ENCODE data around the gene NOTCH1.

NOTCH1 gene

DNA sequence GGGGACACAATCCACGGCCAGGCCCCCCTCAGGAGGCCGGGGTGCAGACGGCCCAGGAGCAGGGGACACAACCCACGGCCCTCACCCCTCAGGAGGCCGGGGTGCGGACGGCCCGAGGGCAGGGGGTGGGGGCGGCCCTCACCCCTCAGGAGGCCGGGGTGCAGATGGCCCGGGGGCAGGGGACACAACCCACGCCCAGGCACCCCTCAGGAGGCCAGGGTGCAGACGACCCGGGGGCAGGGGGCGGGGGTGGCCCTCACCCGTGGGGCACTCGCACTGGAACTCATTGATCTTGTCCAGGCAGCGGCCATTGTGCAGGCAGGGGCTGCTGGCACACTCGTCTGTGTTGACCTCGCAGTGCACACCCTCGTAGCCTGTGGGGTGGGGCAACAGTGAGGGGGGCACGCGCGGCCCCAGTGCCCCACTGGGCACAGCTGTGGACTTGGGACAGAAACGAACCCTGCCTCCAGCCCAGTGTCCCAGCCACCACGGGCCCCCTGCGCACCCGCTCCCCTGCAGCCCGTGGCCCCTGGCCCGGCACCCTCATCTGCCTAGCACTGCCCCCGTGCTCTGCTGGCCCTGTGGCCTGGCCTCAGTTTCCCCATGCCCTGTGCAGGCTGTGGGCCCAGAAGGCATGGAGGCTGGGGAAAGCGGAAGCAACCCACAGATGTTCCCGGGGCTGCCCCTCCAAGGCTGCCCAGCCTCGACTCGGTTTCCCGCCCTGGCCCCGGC lies 28.7 kb downstream of the NOTCH1 start:
- no peak for DNase-seq (ENCODE audit: low read depth in 2 of 2)

- DNase-seq (ENCODE audit: low read depth in 2 of 2), result no peak
Observed at GRCh38 chr9:136516191-136516654, 29.6 kb downstream of the NOTCH1 start.

GRCh38 chr9:136515276-136515675 lies 30.6 kb downstream of the NOTCH1 start:
- no peak for DNase-seq (ENCODE audit: low read depth in 2 of 2)

DNA sequence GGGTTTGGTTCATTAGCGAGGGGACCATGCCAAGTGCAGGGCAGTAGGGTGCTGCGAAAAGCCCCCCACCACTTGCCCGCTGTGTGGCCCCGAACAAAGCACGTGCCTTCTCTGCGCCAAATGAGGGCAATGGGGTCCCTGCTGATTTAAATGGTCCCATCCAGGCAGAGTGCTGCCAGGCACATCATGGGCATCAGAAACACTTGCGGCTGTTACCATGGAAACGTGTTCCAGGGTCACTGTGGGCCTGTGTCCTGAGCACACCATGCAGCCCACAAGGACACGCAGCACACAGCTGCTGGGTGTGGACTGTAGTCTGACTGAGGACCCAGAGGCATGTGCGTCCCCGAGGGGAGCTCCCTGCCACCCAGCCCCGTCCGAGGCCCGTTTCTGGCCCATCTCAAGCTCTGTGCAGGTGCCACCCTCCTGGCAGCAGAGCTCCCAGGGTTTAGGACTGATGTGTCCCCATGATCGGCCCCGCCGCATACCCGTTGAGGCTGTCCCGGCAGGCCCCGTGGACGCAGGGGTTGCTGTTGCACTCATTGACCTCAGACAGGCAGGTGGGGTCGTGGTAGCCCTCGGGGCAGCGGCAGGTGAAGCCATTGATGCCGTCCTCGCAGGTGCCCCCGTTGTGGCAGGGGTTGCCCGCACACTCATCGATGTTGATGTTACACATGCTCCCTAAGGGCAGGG lies 31.7 kb downstream of the NOTCH1 start:
- no peak for DNase-seq (ENCODE audit: low read depth in 2 of 2)

DNA sequence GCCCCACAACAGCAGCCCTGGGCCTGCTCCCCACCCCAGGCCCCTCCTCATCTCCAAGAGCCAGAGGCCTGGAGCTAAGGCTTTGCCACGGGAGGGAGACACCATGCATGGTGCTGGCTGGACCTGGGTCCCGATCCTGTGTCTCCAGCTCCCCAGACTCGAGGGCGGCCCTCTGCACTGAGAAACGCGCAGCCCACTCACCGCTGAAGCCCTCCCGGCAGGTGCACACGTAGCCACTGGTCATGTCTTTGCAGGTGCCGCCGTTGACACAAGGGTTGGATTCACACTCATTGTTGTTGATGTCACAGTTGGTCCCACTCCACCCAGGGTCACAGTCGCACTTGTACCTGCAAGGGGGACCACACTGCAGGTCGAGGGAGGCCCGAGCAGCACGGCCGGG lies 32.7 kb downstream of the NOTCH1 start:
- no peak for DNase-seq (ENCODE audit: low read depth in 2 of 2)

GRCh38 chr9:136512651-136513071 lies 33.2 kb downstream of the NOTCH1 start:
- DNase-seq (ENCODE audit: low read depth in 2 of 2), result no peak

DNA sequence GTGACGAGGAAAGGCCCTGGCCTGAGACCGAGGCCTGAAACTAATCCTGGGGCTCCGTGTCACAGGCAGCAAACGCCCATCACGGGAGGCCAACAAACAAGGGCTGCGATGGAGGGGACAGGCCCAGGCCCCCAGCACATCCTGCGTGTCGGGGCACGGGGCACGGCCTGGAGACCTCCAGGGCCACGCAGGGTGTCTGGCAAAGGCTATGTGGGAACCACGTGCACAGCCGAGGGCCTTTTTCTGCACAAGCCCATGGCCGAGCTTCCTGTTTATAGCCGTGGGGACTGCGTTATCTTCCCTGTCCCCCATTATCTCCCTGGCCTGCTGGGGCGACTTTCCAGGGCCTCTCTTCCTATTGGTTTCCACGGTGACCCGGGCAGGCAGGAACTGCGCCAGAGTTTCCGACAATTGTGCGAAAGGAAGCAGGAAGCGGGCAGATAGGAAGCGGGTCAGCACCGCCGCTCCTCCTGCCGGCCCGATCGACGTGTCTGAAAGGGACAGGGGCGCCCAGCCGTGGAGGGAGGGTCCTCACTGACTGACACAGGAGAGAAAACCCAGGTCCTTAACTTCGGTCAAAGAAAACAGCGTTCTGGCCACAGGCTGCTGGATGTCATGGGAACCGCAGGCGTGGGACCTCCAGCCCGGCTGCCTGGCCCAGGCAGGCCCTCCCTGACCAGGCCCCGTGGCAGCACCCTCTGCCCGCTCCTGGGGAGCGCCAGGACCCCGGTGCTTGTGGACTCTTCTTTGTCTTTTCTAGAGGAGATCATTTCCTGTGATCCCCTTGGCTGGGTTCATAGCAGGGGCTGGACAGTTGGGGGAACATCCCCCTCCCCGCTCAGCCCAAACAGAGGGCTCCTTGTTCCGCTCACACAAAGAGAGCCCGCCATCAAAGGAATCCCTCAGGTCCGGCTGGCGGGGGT lies 33.9 kb downstream of the NOTCH1 start:
- no peak for DNase-seq (ENCODE audit: low read depth in 2 of 2)

DNA sequence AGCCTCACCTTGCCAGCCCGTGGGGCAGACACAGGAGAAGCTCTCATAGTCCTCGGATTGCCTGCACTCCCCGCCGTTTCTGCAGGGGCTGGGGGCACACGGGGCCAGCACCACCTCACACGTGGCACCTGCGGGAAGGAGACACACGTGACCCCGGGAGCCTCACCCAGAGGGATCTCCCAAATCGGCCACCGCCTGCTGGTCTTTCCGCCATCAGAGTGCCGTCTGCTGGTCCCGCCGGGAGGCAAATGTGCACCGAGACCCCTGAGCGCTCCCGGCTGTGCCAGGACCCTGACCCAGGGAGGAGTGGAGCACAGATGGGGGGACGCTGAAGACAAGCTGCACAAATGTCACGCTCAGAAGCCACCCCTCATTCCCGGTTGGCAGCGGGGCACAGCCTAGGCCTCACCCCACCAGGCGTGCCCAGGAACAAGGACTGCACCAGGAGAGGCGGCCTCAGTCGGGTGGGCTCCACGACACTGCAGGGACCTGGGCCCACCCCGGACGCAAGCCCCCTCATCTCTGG lies 34.6 kb downstream of the NOTCH1 start:
- no peak for DNase-seq (ENCODE audit: low read depth in 2 of 2)

GRCh38 chr9:136510561-136510960 lies 35.3 kb downstream of the NOTCH1 start:
- no peak for DNase-seq (ENCODE audit: low read depth in 2 of 2)

DNA sequence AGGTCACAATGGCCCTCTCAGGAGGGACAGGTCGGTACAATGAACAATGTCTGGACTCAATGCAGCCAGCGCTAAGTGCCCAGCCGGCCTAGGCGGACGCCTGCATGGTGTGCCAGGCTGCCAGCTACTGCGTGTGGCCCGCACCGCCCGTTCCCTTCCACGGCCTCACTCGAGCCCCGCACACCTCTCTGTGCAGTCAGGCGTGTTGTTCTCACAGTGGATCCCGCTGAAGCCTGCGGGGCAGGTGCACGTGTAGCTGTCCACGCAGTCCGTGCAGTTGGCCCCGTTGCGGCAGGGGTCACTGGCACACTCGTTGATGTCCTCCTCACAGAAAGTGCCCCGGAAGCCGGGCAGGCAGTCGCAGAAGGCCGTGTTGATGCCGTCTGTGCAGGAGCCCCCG lies 36.3 kb downstream of the NOTCH1 start:
- no peak for DNase-seq (ENCODE audit: low read depth in 2 of 2)

DNA sequence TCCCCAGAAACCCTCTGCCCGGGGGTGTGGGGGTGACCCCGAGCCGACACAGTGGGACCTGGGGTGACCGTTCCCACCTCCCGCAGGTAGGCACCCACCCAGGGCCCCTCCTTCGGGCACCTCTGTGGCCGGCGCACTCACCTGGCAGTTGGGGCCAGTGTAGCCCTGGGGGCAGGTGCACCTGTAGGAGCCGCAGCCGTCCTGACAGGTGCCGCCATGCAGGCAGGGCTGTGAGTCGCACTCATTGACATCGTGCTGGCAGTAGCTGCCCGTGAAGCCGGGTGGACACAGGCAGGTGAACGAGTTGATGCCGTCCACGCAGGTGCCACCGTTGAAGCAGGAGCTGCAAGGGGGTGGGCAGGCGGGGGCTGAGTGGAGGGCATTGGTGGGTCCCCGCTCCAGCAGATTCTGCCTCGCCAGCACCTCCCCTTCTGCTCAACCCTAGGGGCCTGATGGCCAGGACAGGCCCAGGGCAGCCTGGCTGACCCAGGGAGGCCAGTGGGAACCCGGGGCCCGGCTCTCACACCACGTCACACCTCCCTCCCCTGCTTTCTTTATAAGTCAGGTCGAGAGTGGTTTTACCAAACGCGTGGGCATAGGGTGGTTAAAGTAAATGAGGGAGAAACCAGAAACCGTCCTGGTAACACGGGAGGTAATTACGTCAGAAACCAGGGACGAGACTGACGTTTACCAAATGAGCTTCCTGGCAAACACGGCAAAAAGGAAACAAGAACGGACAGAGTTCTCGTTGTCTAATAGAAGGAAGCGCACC lies 36.9 kb downstream of the NOTCH1 start:
- DNase-seq (ENCODE audit: low read depth in 2 of 2), result no peak

DNA sequence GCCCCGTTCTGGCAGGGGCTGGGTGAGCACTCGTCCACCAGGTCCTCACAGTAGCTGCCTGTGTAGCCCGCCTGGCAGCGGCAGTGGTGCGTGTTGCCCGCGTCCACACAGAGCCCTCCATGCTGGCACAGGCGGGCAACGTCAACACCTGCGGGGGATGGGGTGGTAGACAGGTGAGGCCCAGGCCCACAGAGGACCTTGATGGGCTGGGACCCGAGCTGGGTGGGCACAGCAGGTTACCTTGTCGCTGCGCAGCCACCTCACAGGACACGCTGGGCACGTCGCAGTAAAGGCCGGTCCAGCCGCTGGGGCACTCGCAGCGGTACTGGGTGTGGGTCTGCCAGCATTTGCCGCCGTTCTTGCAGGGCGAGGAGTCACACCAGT lies 37.9 kb downstream of the NOTCH1 start:
- no peak for DNase-seq (ENCODE audit: low read depth in 2 of 2)

- DNase-seq (ENCODE audit: low read depth in 2 of 2), result no peak
Observed at GRCh38 chr9:136507221-136507991, 38.4 kb downstream of the NOTCH1 start.

DNA sequence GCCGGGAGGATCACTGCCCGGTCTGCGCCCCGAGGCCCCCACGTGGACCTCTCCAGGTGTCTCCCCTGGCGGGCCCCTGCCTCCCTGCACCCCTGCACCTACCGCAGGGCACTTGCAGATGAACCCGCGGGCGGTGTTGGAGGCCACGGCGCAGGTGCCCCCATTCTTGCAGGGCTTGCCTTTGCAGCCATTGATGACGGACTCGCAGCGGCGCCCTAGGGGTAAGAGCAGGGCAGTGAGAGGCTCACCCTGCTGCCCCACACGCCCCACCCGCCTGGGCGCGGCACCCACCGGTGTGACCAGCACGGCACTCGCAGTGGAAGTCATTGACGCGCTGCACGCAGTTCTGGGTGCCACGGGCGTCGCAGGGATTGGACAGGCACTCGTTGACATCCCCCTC lies 39.4 kb downstream of the NOTCH1 start:
- no peak for DNase-seq (ENCODE audit: low read depth in 2 of 2)

DNA sequence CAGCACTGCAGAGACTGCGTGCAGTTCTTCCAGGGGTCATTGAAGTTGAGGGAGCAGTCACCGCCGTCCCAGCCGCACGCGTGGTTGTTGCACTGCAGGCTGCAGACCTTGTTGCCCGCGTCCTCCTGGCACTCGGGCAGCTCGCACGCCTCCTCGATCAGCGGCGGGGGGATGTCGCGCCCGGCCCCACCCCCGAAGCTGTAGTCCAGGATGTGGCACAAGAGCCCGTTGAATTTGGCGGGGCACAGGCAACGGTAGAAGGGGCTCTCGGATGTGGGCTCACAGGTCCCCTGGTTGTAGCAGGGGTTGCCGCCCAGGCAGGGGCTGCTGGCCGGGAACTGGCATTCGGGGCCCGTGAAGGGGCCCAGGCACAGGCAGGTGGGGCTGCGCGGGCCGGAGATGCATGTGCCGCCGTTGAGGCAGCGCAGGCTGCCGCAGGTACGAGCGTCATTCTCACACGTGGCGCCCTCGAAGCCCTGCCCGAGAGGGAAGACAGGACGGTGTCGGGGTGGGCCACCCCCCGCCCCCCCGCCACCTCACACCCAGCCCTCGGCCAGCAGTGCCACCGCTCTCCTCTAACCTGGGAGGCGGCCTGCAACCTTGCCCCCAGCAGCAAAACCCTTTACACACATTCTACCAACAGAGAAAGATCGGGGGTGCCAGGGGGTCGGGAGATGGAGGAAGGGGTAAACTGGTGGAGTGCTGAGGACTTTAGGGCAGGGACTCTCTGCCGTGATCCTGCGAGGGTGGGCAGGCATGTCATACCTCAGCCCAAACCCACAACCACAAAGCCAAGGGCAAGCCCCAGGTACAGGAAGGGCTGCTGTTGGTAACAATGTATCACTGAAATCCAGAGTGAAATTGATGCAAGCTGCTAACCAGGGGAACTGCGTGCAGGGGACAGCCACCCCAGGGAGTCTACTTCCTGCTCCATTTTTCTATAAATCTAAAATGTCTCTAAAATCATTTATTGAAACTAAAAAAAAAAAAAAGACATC lies 40.1 kb downstream of the NOTCH1 start:
- no peak for DNase-seq (ENCODE audit: low read depth in 2 of 2)

DNA sequence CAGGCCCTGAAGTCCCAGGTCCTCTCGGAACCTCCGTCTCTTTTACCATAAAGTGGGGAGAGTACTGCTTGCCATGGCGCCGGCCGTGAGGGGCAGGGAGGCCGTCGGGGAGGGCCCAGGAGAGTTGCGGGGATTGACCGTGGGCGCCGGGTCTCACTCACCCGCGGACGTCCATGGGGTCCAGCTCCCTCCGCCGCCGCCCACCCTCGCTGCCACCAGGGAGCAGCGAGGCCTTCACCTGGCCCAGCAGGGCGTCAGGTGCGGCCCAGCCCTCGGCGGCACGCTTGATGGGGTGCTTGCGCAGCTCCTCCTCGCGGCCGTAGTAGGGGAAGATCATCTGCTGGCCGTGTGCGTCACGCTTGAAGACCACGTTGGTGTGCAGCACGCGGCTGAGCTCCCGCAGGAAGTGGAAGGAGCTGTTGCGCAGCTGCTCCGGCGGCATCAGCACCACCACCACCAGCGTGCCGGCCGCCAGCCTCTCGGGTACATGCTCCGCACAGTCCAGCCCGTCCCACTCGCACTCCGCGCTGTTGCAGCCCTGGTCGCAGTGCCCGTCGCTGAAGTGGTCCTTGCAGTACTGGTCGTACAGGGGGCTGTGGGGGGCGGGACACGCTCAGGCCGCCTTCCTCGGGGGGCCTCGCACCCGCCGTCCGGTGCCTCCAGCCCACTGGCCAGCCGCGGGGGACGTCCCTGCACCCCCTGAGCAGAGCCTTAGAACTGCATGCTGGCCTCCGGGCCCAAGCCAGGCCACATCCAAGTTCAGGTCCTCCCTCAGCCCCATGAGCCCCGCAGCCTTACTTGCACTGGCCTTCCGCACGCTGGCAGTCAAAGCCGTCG lies 41.1 kb downstream of the NOTCH1 start:
- DNase-seq (ENCODE audit: low read depth in 2 of 2), result no peak

GRCh38 chr9:136502940-136503550 lies 42.8 kb downstream of the NOTCH1 start:
- no peak for DNase-seq (ENCODE audit: low read depth in 2 of 2)

GRCh38 chr9:136502196-136502595 lies 43.7 kb downstream of the NOTCH1 start:
- DNase-seq (ENCODE audit: low read depth in 2 of 2), result no peak
